SK-N-SH (cell line): Measurements from ENCODE around the gene CPTP. TPM values are rescaled to one million over a fixed set of nuclear protein-coding genes. Genes with fewer than 3 reads are reported as not detected.
A peak's percentile ranks its signal among the peaks of the same experiment; 100 is the strongest.

ENCODE experiments used
- CTCF ChIA-PET: fragments of 300-600, 350-600 bp; formaldehyde crosslinking; extraction: SDS; loops from one replicate; lab custom pipeline; 2021; lab: Yijun Ruan, JAX
- POLR2A ChIA-PET: fragments of 350-600 bp; sonication (Branson Sonifier 250); formaldehyde crosslinking; extraction: SDS; loops from one replicate; lab custom pipeline; 2020; ENCODE audit warnings: antibody characterized with exemption, inconsistent platforms; lab: Yijun Ruan, JAX
- DNase-seq: peaks from one replicate; pipeline ENCODE4 v3.0.0; 2012
- H2AFZ ChIP-seq: fragments of 200-600 bp; sonication (generic); 2 replicates; pipeline ENCODE4 v1.8.1; 2016; ENCODE audit warnings: antibody characterized with exemption, mild to moderate bottlenecking, low read depth
- H3F3A ChIP-seq: fragments of 200-600 bp; sonication (generic); replicated peaks from 2 replicates; pipeline ENCODE3; 2016; ENCODE audit warnings: antibody characterized with exemption, mild to moderate bottlenecking; ENCODE audit not compliant: insufficient read depth
- H3K27ac ChIP-seq, 2 experiments: fragments of 200-500 bp in 1 of 2; fragments of 200-600 bp in 1 of 2; sonication (Bioruptor generic) in 1 of 2; sonication (generic), shearing (Covaris generic) in 1 of 2; 2 replicates each; pipeline versions ENCODE4 v1.5.1 to v1.6.1; 2014 to 2016; ENCODE audit warnings: low read depth in 2 of 2, inconsistent platforms in 1 of 2, low read length in 1 of 2, mild to moderate bottlenecking in 1 of 2, mixed read lengths in 1 of 2
- H3K27me3 ChIP-seq: fragments of 200-600 bp; sonication (generic), shearing (Covaris generic); 2 replicates; pipeline ENCODE4 v1.6.1; 2016; ENCODE audit warnings: mixed run types; ENCODE audit not compliant: insufficient read depth
- H3K36me3 ChIP-seq, 2 experiments: fragments of 200-500 bp in 1 of 2; fragments of 200-600 bp in 1 of 2; sonication (Bioruptor generic) in 1 of 2; sonication (generic) in 1 of 2; replicated peaks in 1 of 2; 2 replicates each; pipeline versions ENCODE3 to v1.5.1; 2014 to 2016; ENCODE audit warnings: low read length in 1 of 2, mild to moderate bottlenecking in 1 of 2; ENCODE audit not compliant: insufficient read depth in 2 of 2, control insufficient read depth in 1 of 2
- H3K4me1 ChIP-seq, 2 experiments: fragments of 200-500 bp in 1 of 2; fragments of 200-600 bp in 1 of 2; sonication (Bioruptor generic) in 1 of 2; sonication (generic), shearing (Covaris generic) in 1 of 2; 2 replicates each; pipeline versions ENCODE4 v1.5.1 to v1.6.1; 2014 to 2016; ENCODE audit warnings: low read depth in 1 of 2, low read length in 1 of 2, mixed run types in 1 of 2; ENCODE audit not compliant: insufficient read depth in 2 of 2, control insufficient read depth in 1 of 2
- H3K4me2 ChIP-seq: fragments of 200-600 bp; sonication (generic), shearing (Covaris generic); 2 replicates; pipeline ENCODE4 v1.6.1; 2017; ENCODE audit warnings: mixed run types
- H3K4me3 ChIP-seq, 2 experiments: fragments of 200-500 bp in 1 of 2; fragments of 200-600 bp in 1 of 2; sonication (Bioruptor generic) in 1 of 2; sonication (generic), shearing (Covaris generic) in 1 of 2; 2 replicates each; pipeline versions ENCODE4 v1.5.1 to v1.8.1; 2014 to 2016; ENCODE audit warnings: low read depth in 2 of 2, inconsistent platforms in 1 of 2, low read length in 1 of 2, mild to moderate bottlenecking in 1 of 2, mixed read lengths in 1 of 2, moderate library complexity in 1 of 2
- H3K79me2 ChIP-seq: fragments of 200-600 bp; sonication (generic); 2 replicates; pipeline ENCODE4 v1.8.1; 2017; ENCODE audit warnings: mild to moderate bottlenecking; ENCODE audit not compliant: insufficient read depth
- H3K9ac ChIP-seq: fragments of 200-600 bp; sonication (generic); 2 replicates; pipeline ENCODE4 v1.6.1; 2017; ENCODE audit warnings: mixed run types
- H3K9me2 ChIP-seq: fragments of 200-600 bp; sonication (generic); 2 replicates; pipeline ENCODE4 v1.6.1; 2017; ENCODE audit warnings: mixed run types
- H3K9me3 ChIP-seq: fragments of 200-600 bp; sonication (generic); 2 replicates; pipeline ENCODE4 v1.6.1; 2017; ENCODE audit warnings: mixed run types, mild to moderate bottlenecking, moderate library complexity
- H4K20me1 ChIP-seq: fragments of 200-600 bp; sonication (generic); 2 replicates; pipeline ENCODE4 v1.6.1; 2017; ENCODE audit warnings: mild to moderate bottlenecking, mixed run types; ENCODE audit not compliant: insufficient read depth
- ELF1 ChIP-seq: IDR thresholded peaks from 2 replicates; pipeline ENCODE4 v1.4.0; 2012
- MEF2A ChIP-seq: IDR thresholded peaks from 2 replicates; pipeline ENCODE4 v1.4.0; 2012; ENCODE audit warnings: low read depth, borderline replicate concordance
- NFIC ChIP-seq: IDR thresholded peaks from 2 replicates; pipeline ENCODE4 v1.4.0; 2012; ENCODE audit warnings: borderline replicate concordance
- NRF1 ChIP-seq: IDR thresholded peaks from 2 replicates; pipeline ENCODE4 v1.6.1; 2012; ENCODE audit warnings: low read depth, mild to moderate bottlenecking, low read length
- PBX3 ChIP-seq: IDR thresholded peaks from 2 replicates; pipeline ENCODE4; 2012
- POLR2AphosphoS5 ChIP-seq: IDR thresholded peaks from 2 replicates; pipeline ENCODE4 v1.6.1; 2012; ENCODE audit warnings: low read depth, low read length
- RAD21 ChIP-seq: IDR thresholded peaks from 2 replicates; pipeline ENCODE4 v1.6.1; 2012; ENCODE audit warnings: mild to moderate bottlenecking, low read length
- RFX5 ChIP-seq: IDR thresholded peaks from 2 replicates; pipeline ENCODE4 v1.6.1; 2012; ENCODE audit warnings: mild to moderate bottlenecking, improper control_type of control experiment, low read length
- SMC3 ChIP-seq: IDR thresholded peaks from 2 replicates; pipeline ENCODE4 v1.6.1; 2012; ENCODE audit warnings: low read depth, low read length, improper control_type of control experiment
- TEAD4 ChIP-seq: IDR thresholded peaks from 2 replicates; pipeline ENCODE4 v1.4.0; 2012; ENCODE audit warnings: mild to moderate bottlenecking, borderline replicate concordance; ENCODE audit not compliant: insufficient read depth
- YY1 ChIP-seq: IDR thresholded peaks from 2 replicates; pipeline ENCODE4 v1.4.0; 2012; ENCODE audit warnings: low read depth, mild to moderate bottlenecking
- WGBS: methylation state at CpG from one replicate; pipeline ENCODE4 v1.1.6; 2017; ENCODE audit warnings: low lambda C conversion rate; 5-methylcytosine and 5-hydroxymethylcytosine counted together
- polyA plus RNA-seq, 3 experiments: library from polyadenylated mRNA; depleted of rRNA; stranded (reverse); fragments of >200 nt; gene quantifications; 2 replicates each; pipeline ENCODE4 v1.2.3, GENCODE V29; 2012
- TF ChIP-seq, protein P1 (sequence below): fragments of 150-350 bp; IDR thresholded peaks from 2 replicates; pipeline ENCODE4 v1.6.1; 2017; ENCODE audit warnings: antibody characterized with exemption, low read length, low read depth, borderline replicate concordance
- TF ChIP-seq, protein P2 (sequence below): fragments of 200-600 bp; sonication (generic); IDR thresholded peaks from 2 replicates; pipeline ENCODE4 v1.6.1; 2017; ENCODE audit warnings: antibody characterized with exemption, mild to moderate bottlenecking, moderate library complexity

Gene CPTP
- polyA plus RNA-seq, 1 of the 3 experiments (the other 2 are of a cell fraction) = 13.4 TPM

DNA sequence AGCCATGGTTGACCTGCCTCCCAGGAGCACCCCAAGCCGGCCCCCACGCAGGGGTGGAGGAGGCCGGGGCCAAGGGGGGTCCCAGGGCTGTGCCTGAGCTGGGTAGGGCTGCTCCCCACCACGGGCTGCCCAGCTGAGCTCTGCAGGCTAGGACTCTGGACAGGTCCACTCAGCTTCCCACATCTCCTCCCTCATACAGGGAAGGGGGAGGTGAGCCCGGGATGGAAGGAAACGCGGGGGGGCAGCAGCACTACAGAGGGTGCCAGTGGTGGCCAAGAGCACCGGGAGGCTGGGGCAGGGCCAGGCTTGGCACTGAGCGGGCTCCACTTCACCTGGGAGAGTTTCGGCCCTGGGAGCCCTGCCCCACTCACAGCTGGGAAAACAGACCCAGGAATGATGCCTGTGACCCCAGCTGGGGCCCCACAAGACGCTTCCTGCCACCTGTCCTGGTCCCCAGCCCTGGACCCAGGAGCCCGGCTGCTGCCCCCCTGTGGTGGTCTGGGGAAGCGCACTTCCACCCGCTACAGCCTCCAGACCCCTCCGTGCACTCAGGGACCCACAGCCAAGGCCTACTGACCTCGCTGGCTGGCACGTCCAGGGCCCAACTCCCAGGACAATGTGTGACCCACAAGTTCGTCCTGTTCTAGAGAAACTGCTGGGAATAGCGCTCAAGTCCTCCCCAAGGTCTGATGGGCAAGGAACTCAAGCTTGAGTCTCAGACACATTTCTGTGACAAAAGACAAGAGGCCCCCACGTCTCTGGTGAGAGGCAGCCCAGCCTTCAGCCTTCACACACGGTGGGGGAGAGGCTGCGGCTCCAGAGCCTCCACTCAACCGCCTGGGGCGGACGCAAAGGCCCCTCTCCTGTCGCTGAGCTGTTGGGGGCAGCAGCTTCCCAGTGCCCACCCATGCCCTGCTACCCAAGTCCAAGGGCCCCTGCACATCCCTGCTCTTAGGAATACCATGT is 47.4 kb downstream of the CPTP start:
- Histone ChIP-seq H3K79me2 (peaks cover 36% of the 10 kb centered on the region), H3K27me3 (no peaks in the 10 kb centered on the region), H3K9me3 (no peaks in the 10 kb centered on the region), H3F3A (peaks cover 14% of the 10 kb centered on the region), H3K36me3 (peaks cover 0 to 8% of the 10 kb centered on the region in 2 experiments), H3K4me1 (peaks cover 0 to 29% of the 10 kb centered on the region in 2 experiments; a peak in 1 of 4 replicates), H3K4me3 (no peak overlapping the region; a peak in 1 of 4 replicates), H3K4me2 (no peak overlapping the region), H2AFZ (no peak overlapping the region), H3K27ac (peak overlapping the region in 1 of 2 experiments; percentile 8; a peak in 1 of 4 replicates), H3K9ac (no peak overlapping the region), H3K9me2 (no peaks in the 10 kb centered on the region), H4K20me1 (no peaks in the 10 kb centered on the region)
- 40% methylated on average over 2 of the region's 26 CpGs for WGBS
- POLR2A ChIA-PET = interaction anchor here (0.6 to 1.1 kb wide), 3 partner anchors 17 to 27 kb away, joined by 3 to 5 read pairs (median 4); partner anchors contain the start of gene CCNL2
- peak; percentile 93 for DNase-seq
- CTCF ChIA-PET = interaction anchor here (0.6 to 5.9 kb wide), 26 partner anchors 9 to 339 kb away, joined by 3 to 48 read pairs (median 4); partner anchors contain the start of genes DVL1, MXRA8 and UBE2J2
- no peak for TF ChIP-seq MEF2A
- TF ChIP-seq, protein P1, sequence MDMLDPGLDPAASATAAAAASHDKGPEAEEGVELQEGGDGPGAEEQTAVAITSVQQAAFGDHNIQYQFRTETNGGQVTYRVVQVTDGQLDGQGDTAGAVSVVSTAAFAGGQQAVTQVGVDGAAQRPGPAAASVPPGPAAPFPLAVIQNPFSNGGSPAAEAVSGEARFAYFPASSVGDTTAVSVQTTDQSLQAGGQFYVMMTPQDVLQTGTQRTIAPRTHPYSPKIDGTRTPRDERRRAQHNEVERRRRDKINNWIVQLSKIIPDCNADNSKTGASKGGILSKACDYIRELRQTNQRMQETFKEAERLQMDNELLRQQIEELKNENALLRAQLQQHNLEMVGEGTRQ = no peak
- TF ChIP-seq POLR2AphosphoS5 = no peak
- peak; percentile 72 for TF ChIP-seq RAD21
- TF ChIP-seq TEAD4 = no peak
- TF ChIP-seq ELF1 = no peak
- TF ChIP-seq, protein P2, sequence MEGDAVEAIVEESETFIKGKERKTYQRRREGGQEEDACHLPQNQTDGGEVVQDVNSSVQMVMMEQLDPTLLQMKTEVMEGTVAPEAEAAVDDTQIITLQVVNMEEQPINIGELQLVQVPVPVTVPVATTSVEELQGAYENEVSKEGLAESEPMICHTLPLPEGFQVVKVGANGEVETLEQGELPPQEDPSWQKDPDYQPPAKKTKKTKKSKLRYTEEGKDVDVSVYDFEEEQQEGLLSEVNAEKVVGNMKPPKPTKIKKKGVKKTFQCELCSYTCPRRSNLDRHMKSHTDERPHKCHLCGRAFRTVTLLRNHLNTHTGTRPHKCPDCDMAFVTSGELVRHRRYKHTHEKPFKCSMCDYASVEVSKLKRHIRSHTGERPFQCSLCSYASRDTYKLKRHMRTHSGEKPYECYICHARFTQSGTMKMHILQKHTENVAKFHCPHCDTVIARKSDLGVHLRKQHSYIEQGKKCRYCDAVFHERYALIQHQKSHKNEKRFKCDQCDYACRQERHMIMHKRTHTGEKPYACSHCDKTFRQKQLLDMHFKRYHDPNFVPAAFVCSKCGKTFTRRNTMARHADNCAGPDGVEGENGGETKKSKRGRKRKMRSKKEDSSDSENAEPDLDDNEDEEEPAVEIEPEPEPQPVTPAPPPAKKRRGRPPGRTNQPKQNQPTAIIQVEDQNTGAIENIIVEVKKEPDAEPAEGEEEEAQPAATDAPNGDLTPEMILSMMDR = peak; percentile 83
- TF ChIP-seq NRF1 = no peak
- no peak for TF ChIP-seq PBX3
- TF ChIP-seq RFX5 = no peak
- TF ChIP-seq YY1 = no peak
- TF ChIP-seq NFIC = no peak
- peak; percentile 81 for TF ChIP-seq SMC3
